GM12872 (cell line): ENCODE results near the gene ERF.

Experiments
- CTCF ChIP-seq: IDR thresholded peaks from 3 replicates; pipeline ENCODE4 v1.5.1; 2011; ENCODE audit warnings: low read depth, mild to moderate bottlenecking, low read length, moderate library complexity; ENCODE audit not compliant: insufficient read depth

The ERF gene

GRCh38 chr19:42294471-42295137, 39.7 kb upstream of the ERF start:
- no peak for TF ChIP-seq CTCF

- TF ChIP-seq CTCF = no peak
Measured at GRCh38 chr19:42293948-42294347, 39.0 kb upstream of the ERF start.

- TF ChIP-seq CTCF = 0 out of 3 replicates have a peak, but pooled peaks have one; percentile 10
Measured at GRCh38 chr19:42293540-42293939, 38.6 kb upstream of the ERF start.

- TF ChIP-seq CTCF = no peak
Measured at GRCh38 chr19:42292963-42293362, 38.0 kb upstream of the ERF start.

- no peak for TF ChIP-seq CTCF
Measured at GRCh38 chr19:42292042-42292960, 37.4 kb upstream of the ERF start.

GRCh38 chr19:42291435-42291810, 36.5 kb upstream of the ERF start:
- no peak for TF ChIP-seq CTCF

GRCh38 chr19:42290523-42291434, 35.9 kb upstream of the ERF start:
- TF ChIP-seq CTCF = peak; percentile 81
